GM21390 (cell line): ENCODE results near the gene DPAGT1.
A peak's percentile ranks its signal among the peaks of the same experiment; 100 is the strongest.

Experiments used
- ATAC-seq: cut with Tn5 transposase; IDR thresholded peaks from one replicate; pipeline ENCODE4 v1.9.1; 2021; ENCODE audit not compliant: unreplicated experiment

The DPAGT1 gene

DNA sequence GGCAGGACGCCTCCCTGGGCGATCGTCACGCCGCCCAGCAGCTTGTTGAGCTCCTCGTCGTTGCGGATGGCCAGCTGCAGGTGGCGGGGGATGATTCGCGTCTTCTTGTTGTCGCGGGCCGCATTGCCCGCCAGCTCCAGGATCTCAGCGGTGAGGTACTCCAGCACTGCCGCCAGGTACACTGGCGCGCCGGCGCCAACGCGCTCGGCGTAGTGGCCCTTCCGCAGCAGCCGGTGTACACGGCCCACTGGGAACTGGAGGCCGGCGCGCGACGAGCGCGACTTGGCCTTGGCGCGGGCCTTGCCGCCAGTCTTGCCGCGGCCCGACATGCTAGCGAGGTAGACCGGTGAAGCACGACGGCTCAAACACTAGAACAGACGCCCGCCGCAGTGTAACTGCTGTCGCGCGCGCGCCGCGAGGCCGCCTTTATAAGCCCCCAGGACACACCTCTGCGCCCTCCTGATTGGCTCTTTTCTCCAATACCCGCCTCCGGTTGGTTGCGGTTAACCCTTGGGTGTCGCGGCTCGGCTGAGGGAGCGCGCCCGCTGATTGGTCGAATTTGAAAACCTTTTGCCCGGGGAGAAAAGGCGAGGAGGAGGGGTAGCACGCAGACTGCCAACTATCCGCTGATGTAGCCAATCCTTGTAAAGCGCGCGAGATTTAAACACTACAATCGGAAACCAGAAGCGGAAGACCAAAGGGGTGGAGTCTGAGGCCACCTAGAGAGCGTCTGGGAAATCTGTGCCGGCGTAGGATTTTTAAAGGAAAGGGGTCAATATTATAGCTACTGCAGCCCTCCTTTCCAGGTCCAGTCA, 6.4 kb downstream of the DPAGT1 start:
- ATAC-seq, result peak; percentile 77

DNA sequence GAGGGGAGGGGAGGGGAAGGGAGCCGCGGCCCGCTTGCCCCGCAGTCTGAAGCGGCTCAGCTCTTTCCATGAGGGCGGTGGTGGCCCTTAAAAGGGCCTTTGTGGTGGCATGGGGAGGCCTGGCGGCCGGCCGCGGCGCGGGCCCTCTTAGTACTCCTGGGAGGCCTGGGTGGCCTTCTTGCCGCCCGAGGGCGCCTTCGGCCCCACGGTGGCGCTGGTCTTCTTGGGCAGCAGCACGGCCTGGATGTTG, 6.9 kb downstream of the DPAGT1 start:
- ATAC-seq, result peak; percentile 36

- ATAC-seq, result peak; percentile 6
These were observed 7.5 kb downstream of the DPAGT1 start for GRCh38 chr11:119093942-119094815.

DNA sequence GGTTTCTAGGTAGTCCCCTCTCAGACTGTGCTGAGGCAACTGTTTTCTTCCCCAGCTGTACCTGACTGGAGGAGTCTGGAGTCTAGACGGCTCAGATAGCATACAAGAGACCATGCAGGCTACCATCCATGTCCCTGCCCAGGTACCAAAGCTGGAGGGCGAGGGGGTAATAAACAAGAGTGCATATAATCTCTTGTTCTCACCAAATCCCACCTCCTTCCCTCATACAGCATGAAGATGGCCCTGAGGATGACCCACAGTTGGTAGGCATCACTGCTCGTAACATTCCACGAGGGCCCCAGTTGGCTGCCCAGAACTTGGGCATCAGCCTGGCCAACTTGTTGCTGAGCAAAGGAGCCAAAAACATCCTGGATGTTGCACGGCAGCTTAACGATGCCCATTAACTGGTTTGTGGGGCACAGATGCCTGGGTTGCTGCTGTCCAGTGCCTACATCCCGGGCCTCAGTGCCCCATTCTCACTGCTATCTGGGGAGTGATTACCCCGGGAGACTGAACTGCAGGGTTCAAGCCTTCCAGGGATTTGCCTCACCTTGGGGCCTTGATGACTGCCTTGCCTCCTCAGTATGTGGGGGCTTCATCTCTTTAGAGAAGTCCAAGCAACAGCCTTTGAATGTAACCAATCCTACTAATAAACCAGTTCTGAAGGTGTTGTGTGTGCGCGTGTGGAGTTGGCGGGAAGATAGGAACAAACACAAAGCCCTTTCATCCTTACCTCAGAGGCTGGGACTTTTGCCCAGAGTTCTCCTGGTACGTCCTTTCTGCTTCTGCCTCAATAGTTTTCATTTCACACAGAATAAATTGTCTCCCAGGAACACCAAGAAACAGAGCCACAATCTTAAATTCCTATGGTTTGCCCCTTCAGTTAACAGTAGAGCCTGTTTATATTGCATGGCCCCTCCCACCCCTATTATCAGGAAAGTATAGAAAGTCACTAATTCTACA, 8.5 kb downstream of the DPAGT1 start:
- no peak for ATAC-seq

DNA sequence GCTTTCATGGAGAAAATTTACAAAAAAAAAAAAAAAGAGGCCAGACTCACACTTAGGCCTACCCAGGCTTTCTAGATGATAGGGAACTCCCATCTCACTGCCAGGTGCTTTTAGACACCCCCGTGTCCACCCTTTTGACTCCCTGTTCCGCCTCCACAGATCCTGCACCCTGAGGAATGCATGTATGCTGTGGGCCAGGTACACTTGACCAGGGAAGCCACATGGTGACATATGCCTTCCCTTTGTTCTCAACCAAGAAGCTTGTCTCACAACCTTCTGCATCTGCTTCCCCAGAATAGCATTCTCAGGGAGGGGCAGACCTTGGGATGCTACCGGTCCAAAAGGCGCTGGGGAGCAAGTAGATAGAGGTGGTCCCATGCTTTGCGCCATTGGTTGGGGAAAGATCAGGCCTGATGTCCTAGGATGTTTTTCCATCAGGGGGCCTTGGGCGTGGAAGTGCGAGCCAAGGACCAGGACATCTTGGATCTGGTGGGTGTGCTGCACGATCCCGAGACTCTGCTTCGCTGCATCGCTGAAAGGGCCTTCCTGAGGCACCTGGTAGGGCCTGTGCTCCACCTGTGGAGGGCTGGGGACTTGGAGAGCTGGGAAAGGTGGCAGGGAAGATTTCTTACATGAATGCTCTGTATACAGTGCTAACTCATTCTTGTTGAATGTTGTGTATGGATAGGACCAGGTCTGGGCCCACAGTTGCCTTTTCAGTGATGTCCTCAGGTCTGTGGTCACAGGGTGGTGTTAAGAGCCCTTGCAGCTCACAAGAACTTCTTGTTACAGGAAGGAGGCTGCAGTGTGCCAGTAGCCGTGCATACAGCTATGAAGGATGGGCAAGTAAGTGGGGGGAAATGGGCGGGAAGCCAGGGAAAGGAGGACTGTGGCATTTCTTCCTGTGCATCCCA, 9.4 kb downstream of the DPAGT1 start:
- ATAC-seq, result no peak

DNA sequence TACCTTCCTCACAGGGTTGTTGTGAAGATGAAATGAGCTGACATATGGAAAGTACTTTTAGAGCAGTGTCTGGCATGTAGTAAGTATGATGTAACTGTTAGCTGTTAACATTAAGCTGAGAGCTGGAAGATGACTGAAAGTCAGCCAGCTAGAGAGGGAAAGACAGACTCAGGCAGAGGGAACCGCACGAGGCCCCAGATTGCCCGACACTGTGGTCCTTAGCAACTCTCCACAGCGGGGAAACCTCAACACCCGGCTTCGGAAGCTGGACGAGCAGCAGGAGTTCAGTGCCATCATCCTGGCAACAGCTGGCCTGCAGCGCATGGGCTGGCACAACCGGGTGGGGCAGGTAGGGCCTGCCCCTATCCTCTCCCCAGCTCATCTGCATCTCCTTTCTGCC, 10.5 kb downstream of the DPAGT1 start:
- ATAC-seq, result no peak

GRCh38 chr11:119089319-119089718, 12.3 kb downstream of the DPAGT1 start:
- ATAC-seq, result no peak

DNA sequence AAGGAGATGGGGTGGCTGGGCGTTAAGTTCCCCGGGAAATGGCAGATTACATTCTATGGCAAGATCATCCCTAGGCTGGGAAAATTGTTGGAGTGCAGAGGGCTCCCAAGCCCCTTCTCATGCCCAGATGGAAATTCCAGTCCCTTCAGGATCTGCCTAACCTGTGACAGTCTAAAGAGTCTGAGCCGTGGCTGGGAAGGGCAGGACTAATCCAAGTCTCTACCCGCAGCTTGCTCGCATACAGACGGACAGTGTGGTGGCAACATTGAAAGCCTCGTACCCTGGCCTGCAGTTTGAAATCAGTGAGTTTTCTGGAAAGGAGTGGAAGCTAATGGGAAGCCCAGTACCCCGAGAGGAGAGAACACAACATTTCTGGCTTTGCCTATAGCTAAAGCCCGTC, 13.2 kb downstream of the DPAGT1 start:
- no peak for ATAC-seq

GRCh38 chr11:119087747-119088241, 13.9 kb downstream of the DPAGT1 start:
- ATAC-seq, result no peak

DNA sequence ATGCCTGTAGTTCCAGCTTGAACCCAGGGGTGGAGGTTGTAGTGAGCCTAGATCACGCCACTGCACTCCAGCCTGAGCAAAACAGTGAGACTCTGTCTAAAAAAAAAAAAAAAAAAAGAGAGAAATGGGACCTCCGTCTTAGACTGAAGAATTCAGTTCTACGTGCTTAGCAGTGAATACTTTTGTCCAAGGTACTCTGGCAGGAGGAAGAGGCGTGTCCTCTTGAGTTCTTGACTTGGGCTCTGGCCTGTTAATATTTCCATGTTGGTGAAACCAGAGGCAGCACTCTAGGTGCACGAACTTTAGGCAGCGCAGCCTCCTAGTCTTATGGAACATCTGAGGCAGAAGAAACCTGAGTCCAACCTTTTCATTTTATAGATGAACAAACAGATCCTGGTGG, 14.5 kb downstream of the DPAGT1 start:
- no peak for ATAC-seq

DNA sequence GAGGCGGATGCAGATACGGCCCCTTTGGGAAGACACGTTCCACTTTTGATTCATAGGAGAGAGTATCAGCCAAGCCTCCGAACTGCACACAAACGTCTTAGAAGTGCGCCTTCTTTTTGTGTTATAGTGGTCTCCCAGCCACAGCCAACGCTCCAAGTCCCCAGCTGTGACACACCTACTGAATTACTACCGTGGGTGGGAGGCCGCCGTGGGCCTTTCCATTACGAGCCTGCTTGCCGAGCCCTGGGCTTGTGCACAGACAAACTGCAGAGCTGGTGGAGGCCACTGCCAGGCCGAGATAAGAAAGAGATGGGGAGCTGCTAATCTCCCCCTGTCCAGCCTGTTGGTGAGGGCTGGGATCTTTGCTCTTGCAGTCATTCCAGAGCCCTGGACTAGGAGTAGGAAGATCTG, 16.2 kb downstream of the DPAGT1 start:
- ATAC-seq, result no peak

DNA sequence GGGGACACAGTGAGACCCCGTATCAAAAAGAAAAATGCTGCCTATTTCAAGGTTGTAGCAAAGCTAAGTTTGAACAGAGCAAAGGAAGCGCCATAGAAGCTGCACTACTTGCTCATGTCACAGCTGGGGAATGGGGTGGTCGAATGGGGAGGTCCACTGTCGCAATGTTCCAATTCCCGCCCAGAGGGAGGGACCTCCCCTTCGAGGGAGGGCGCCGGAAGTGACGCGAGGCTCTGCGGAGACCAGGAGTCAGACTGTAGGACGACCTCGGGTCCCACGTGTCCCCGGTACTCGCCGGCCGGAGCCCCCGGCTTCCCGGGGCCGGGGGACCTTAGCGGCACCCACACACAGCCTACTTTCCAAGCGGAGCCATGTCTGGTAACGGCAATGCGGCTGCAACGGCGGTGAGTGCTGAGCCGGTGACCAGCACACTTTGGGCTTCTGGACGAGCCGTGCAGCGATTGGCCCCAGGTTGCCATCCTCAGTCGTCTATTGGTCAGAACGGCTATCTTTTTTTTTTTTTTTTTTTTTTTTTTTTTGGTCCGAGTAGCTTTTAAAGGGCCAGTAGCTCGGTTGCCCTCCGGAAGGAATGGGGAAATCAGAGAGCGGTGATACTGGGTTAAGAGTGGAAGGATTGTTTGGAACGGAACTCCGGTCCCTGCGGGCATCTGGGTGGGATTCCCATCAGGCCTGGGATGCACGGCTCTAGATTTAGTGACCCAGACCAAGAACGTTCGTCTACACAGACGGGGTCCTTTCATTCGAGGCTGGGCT, 16.8 kb downstream of the DPAGT1 start, which contains the start of gene HMBS:
TSS of gene HMBS (plus strand) at position 219 of the 774 bp plus-strand sequence. CDS start at position 372, 153 bp downstream.
- ATAC-seq, result peak; percentile 92

DNA sequence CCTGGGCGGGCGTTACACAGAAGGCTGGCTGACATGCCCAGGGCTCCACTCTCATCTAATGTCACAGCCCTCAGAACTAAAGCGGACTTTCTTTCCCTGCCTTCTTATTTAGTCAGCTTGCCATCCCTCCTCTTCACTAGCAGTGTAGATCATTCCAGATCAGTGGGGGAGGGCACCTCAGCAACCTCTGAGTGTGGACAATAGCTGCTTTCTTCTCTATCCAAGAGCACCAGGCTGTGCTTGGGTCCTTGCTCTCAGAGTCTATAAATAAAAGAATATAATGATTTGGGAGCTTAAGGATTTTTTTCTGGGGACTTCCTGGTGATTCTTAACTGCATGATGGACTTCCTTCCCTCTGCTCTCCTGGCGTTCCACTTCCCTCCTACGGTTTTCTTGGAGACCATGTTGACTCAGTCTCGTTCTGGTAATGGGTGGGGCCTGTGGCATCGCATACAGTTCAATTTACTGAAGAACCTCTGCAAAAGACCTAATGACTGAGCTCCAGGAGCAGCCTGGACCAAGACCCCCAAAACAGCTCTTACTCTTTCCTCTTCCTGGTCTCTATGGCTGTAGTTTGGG, 19.9 kb downstream of the DPAGT1 start:
- no peak for ATAC-seq

DNA sequence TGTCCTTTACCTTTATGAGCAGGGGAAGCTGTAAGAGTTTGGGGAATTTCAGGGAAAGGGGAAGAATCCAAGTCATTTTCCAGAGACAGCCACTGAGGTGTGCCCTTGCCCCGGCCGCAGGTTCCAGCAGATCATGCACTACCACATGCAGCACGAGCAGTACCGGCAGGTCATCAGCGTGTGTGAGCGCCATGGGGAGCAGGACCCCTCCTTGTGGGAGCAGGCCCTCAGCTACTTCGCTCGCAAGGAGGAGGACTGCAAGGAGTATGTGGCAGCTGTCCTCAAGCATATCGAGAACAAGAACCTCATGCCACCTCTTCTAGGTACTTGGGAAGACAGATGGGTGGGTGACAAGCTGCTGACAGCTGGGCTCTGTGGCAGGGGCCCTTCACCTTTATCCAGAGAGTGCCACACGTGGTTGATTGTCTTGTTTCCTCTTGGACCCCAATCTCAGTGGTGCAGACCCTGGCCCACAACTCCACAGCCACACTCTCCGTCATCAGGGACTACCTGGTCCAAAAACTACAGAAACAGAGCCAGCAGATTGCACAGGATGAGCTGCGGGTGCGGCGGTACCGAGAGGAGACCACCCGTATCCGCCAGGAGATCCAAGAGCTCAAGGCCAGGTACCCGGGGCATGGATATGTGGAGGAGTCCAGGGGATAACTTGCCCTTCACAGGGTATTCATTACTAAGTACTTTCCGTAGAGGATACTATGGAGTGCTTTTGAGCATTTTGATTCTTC, 22.8 kb downstream of the DPAGT1 start:
- ATAC-seq, result no peak

DNA sequence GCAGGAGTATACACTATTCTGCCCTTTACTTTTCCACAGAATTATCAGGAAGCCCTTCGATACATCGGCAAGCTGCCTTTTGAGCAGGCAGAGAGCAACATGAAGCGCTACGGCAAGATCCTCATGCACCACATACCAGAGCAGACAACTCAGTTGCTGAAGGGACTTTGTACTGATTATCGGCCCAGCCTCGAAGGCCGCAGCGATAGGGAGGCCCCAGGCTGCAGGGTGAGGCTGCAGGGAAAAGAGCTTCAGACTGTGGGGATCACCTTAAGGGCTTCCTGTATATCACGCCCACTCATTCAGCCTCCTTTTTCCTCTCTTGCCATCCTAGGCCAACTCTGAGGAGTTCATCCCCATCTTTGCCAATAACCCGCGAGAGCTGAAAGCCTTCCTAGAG, 23.8 kb downstream of the DPAGT1 start:
- no peak for ATAC-seq

DNA sequence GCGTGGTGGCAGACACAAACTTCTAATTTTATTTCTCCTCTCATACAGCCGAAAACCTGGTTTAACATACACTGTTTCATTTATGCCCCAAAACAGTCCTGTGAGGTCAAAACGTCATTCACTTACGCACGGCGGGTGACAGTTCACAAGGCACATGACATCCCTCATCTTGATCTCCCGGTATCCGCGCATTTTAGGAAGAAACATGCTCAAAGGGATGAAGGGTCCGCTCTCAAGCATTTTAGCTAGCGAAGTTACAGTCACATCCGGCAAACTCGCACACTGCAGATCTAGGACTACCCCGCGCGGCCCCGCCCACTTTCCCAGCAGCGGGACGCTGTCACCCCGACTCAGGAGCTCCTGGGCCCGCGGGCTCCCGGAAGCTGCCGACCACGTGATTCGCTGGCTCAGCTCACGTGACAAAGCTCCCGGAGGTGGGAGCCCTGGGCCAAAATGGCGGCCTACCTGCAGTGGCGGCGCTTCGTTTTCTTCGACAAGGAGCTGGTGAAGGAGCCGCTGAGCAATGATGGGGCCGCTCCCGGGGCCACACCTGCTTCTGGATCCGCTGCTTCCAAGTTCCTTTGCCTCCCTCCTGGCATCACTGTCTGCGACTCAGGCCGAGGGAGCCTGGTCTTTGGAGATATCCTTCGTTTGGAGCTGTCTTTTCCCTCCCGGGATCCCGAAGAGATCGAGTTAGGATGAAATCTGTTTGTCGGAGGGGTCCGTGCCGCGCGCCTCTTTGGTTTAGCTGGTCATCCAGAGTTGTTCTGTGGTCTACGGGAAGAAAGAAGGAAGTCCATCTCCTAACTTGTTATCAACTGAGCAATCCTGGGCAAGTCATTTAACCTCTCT, 34.1 kb downstream of the DPAGT1 start, which contains the start of gene VPS11:
TSS of gene VPS11 (plus strand) at position 448 of the 852 bp plus-strand sequence. CDS start at position 454, 6 bp downstream.
- peak; percentile 85 for ATAC-seq

- ATAC-seq, result no peak
These were observed 36.3 kb downstream of the DPAGT1 start for GRCh38 chr11:119065369-119065768.
